Measurements from ENCODE around the gene CLDN14. TPM values are rescaled to one million over a fixed set of nuclear protein-coding genes. Genes with fewer than 3 reads are reported as not detected.

The CLDN14 gene
- total RNA-seq, 1 experiment from 2014 or later = 8.9 TPM

DNA sequence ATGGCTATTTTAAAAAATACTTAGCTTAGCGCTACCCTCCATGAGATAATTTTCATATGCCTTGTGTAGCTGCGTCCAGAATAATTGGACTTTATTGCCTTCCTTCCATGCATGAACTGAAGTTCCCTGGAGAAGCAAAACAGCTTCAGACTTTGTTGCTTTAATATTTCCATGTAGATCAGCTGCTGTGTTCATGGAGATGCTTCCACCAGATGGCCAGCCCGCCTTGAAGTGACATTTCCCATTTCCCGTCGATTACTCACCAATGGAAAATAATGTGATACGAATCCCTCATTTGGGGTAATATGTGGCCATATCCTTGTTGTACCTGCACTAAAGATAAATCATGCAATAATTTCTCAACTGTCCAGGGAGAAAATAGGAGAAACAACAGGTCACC is 47.4 kb upstream of the CLDN14 start:
- Histone ChIP-seq H3K36me3 (ENCODE audit: low read depth, low read length) (no peaks in the 10 kb centered on the region), H3K4me1 (ENCODE audit: insufficient read depth, low read length) (no peaks in the 10 kb centered on the region), H3K4me3 (ENCODE audit: low read length) (no peak overlapping the region), H3K27ac (ENCODE audit: low read length) (no peak overlapping the region), H3K9ac (ENCODE audit: low read length) (no peak overlapping the region), H3F3A (ENCODE audit: low read length, unreplicated experiment) (no peaks in the 10 kb centered on the region), H3K79me2 (ENCODE audit: low read length) (no peaks in the 10 kb centered on the region), H3K27me3 (ENCODE audit: low read length) (no peaks in the 10 kb centered on the region), H3K9me2 (replicated peaks; ENCODE audit: low read length) (no peaks in the 10 kb centered on the region), H4K20me1 (ENCODE audit: low read length) (no peaks in the 10 kb centered on the region), H3K4me2 (ENCODE audit: low read length) (no peak overlapping the region), H3K9me3 (ENCODE audit: low read length) (no peaks in the 10 kb centered on the region), H2AFZ (ENCODE audit: low read length) (no peak overlapping the region)
- no TSS peak for BruUV-seq (replicated peaks)
- intact Hi-C loops (cut with micrococcal nuclease) = no loop called here
- ATAC-seq (no peak), DNase-seq (no peak)
- TF ChIP-seq EZH2 (IDR thresholded peaks at IDR 0.05; ENCODE audit: low read length, unreplicated experiment) (no peak), EZH2phosphoT487 (IDR thresholded peaks at IDR 0.05; ENCODE audit: borderline replicate concordance, low read length) (no peak)
- TF ChIP-seq, protein P1, sequence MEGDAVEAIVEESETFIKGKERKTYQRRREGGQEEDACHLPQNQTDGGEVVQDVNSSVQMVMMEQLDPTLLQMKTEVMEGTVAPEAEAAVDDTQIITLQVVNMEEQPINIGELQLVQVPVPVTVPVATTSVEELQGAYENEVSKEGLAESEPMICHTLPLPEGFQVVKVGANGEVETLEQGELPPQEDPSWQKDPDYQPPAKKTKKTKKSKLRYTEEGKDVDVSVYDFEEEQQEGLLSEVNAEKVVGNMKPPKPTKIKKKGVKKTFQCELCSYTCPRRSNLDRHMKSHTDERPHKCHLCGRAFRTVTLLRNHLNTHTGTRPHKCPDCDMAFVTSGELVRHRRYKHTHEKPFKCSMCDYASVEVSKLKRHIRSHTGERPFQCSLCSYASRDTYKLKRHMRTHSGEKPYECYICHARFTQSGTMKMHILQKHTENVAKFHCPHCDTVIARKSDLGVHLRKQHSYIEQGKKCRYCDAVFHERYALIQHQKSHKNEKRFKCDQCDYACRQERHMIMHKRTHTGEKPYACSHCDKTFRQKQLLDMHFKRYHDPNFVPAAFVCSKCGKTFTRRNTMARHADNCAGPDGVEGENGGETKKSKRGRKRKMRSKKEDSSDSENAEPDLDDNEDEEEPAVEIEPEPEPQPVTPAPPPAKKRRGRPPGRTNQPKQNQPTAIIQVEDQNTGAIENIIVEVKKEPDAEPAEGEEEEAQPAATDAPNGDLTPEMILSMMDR (conservative IDR thresholded peaks at IDR 0.05; ENCODE audit: low read depth, low read length) = no peak
- ChIA-PET POLR2A (ENCODE audit: unreplicated experiment) (no interaction called here), CTCF (no interaction called here)

DNA sequence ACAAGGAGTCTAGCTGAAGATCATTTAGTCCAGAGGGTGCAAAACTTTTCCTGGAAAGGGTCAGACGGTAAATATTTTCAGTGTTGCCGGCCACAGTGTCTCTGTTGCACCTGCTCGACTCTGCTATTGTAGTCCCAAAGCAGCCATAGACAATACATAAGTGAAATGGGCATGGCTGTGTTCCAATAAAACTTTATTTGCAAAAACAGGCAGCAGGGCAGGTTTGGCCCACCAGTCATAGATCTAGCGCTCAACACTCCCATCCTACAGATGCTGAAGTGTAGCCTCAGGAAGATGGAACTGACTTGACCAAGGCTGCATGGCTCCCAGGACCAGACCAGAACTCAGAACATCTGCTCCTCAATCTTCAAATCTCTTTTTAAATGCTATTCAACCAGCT is 46.2 kb upstream of the CLDN14 start:
- intact Hi-C loops (cut with micrococcal nuclease) = no loop called here

DNA sequence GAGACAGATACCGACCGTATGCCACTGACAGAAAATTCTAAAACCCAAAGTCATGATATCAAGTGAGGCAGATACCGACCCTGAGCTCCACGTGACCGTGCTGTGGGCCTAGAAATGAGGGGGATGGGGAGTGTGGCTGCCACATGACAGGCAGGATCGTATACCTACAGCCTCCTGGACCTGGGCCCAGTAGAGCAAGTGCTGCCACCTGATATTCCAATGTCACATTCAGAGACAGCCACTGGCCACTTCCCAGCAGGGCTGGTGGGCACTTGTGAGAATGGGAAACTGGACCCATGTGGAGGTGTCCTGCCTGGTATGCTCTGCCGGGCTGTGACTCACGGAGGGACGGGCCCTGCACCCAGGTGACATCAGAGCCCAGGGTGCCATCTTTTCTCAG is 44.6 kb upstream of the CLDN14 start:
- no peaks in the 10 kb centered on the region for H3K4me1 ChIP-seq (ENCODE audit: insufficient read depth, low read length)
- no peaks in the 10 kb centered on the region for H3K36me3 ChIP-seq (ENCODE audit: low read depth, low read length)
- CTCF ChIA-PET = no interaction called here
- POLR2A ChIA-PET (ENCODE audit: unreplicated experiment) = no interaction called here
- no peak overlapping the region for H3K27ac ChIP-seq (ENCODE audit: low read length)
- intact Hi-C loops (cut with micrococcal nuclease) = no loop called here
- no peaks in the 10 kb centered on the region for H3K27me3 ChIP-seq (ENCODE audit: low read length)
- no peak overlapping the region for H3K4me3 ChIP-seq (ENCODE audit: low read length)
- no TSS peak for BruUV-seq (replicated peaks)
- DNase-seq (no peak), ATAC-seq (no peak)
- H3K9ac ChIP-seq (ENCODE audit: low read length) = no peak overlapping the region
- no peaks in the 10 kb centered on the region for H3K79me2 ChIP-seq (ENCODE audit: low read length)
- H4K20me1 ChIP-seq (ENCODE audit: low read length) = no peaks in the 10 kb centered on the region
- TF ChIP-seq EZH2phosphoT487 (IDR thresholded peaks at IDR 0.05; ENCODE audit: borderline replicate concordance, low read length) (no peak), EZH2 (IDR thresholded peaks at IDR 0.05; ENCODE audit: low read length, unreplicated experiment) (no peak)
- TF ChIP-seq, protein P1 (conservative IDR thresholded peaks at IDR 0.05; ENCODE audit: low read depth, low read length) = no peak
- no peak overlapping the region for H3K4me2 ChIP-seq (ENCODE audit: low read length)
- no peak overlapping the region for H2AFZ ChIP-seq (ENCODE audit: low read length)
- H3F3A ChIP-seq (ENCODE audit: low read length, unreplicated experiment) = no peaks in the 10 kb centered on the region
- H3K9me3 ChIP-seq (ENCODE audit: low read length) = no peaks in the 10 kb centered on the region
- H3K9me2 ChIP-seq (replicated peaks; ENCODE audit: low read length) = 0 out of 2 replicates have a peak, but pooled peaks cover 2% of the 10 kb centered on the region

More for the DNA sequence above, 46.2 kb upstream of the CLDN14 start:
- H3K9me3 ChIP-seq (ENCODE audit: low read length) = no peaks in the 10 kb centered on the region
- no peak overlapping the region for H3K9ac ChIP-seq (ENCODE audit: low read length)
- no peak overlapping the region for H2AFZ ChIP-seq (ENCODE audit: low read length)
- TF ChIP-seq EZH2phosphoT487 (IDR thresholded peaks at IDR 0.05; ENCODE audit: borderline replicate concordance, low read length) = no peak
- TF ChIP-seq, protein P1 (conservative IDR thresholded peaks at IDR 0.05; ENCODE audit: low read depth, low read length) = no peak
- no peak for TF ChIP-seq EZH2 (IDR thresholded peaks at IDR 0.05; ENCODE audit: low read length, unreplicated experiment)
- H3K9me2 ChIP-seq (replicated peaks; ENCODE audit: low read length) = 0 out of 2 replicates have a peak, but pooled peaks cover under 1% of the 10 kb centered on the region
- no TSS peak for BruUV-seq (replicated peaks)
- ChIA-PET POLR2A (ENCODE audit: unreplicated experiment) (interaction anchor here (0.7 kb wide), 1 partner anchor 14 kb away, joined by 5 read pairs; no protein-coding TSS in a partner anchor), CTCF (no interaction called here)
- H4K20me1 ChIP-seq (ENCODE audit: low read length) = no peaks in the 10 kb centered on the region
- no peaks in the 10 kb centered on the region for H3F3A ChIP-seq (ENCODE audit: low read length, unreplicated experiment)
- H3K4me3 ChIP-seq (ENCODE audit: low read length) = no peak overlapping the region
- H3K36me3 ChIP-seq (ENCODE audit: low read depth, low read length) = no peaks in the 10 kb centered on the region
- H3K79me2 ChIP-seq (ENCODE audit: low read length) = no peaks in the 10 kb centered on the region
- DNase-seq (no peak), ATAC-seq (no peak)
- H3K4me1 ChIP-seq (ENCODE audit: insufficient read depth, low read length) = no peaks in the 10 kb centered on the region
- H3K27ac ChIP-seq (ENCODE audit: low read length) = no peak overlapping the region
- H3K27me3 ChIP-seq (ENCODE audit: low read length) = no peaks in the 10 kb centered on the region
- H3K4me2 ChIP-seq (ENCODE audit: low read length) = no peak overlapping the region
